CD4-positive, alpha-beta T cell treated with Interleukin-2 at 100 ng/mL for 4 hours (primary cell): Measurements from ENCODE around the gene CAMTA1.

Source experiments
- DNase-seq: peaks from one replicate; pipeline ENCODE4 v3.0.0-alpha.2; 2020; ENCODE audit warnings: low spot score

CAMTA1 gene

GRCh38 chr1:7343882-7344281 is 558.6 kb downstream of the CAMTA1 start:
- DNase-seq: no peak

- DNase-seq: no peak
Observed at GRCh38 chr1:7344299-7344698, 559.0 kb downstream of the CAMTA1 start.

GRCh38 chr1:7345516-7345915 is 560.3 kb downstream of the CAMTA1 start:
- no peak for DNase-seq

- no peak for DNase-seq
Observed at GRCh38 chr1:7346070-7346596, 560.9 kb downstream of the CAMTA1 start.

GRCh38 chr1:7346600-7347570 is 561.6 kb downstream of the CAMTA1 start:
- no peak for DNase-seq

- DNase-seq: no peak
Observed at GRCh38 chr1:7348073-7348472, 562.8 kb downstream of the CAMTA1 start.

GRCh38 chr1:7348580-7348979 is 563.3 kb downstream of the CAMTA1 start:
- no peak for DNase-seq

GRCh38 chr1:7350804-7351203 is 565.5 kb downstream of the CAMTA1 start:
- DNase-seq: no peak

GRCh38 chr1:7351649-7352048 is 566.4 kb downstream of the CAMTA1 start:
- DNase-seq: no peak

- no peak for DNase-seq
Observed at GRCh38 chr1:7352364-7352763, 567.1 kb downstream of the CAMTA1 start.

GRCh38 chr1:7352974-7353373 is 567.7 kb downstream of the CAMTA1 start:
- no peak for DNase-seq

GRCh38 chr1:7355646-7356045 is 570.4 kb downstream of the CAMTA1 start:
- no peak for DNase-seq

GRCh38 chr1:7356079-7356478 is 570.8 kb downstream of the CAMTA1 start:
- DNase-seq: no peak

- DNase-seq: no peak
Observed at GRCh38 chr1:7358425-7358824, 573.2 kb downstream of the CAMTA1 start.

GRCh38 chr1:7360526-7360925 is 575.3 kb downstream of the CAMTA1 start:
- no peak for DNase-seq

GRCh38 chr1:7362947-7363346 is 577.7 kb downstream of the CAMTA1 start:
- no peak for DNase-seq

- DNase-seq: no peak
Observed at GRCh38 chr1:7363450-7363849, 578.2 kb downstream of the CAMTA1 start.

GRCh38 chr1:7365706-7366105 is 580.5 kb downstream of the CAMTA1 start:
- no peak for DNase-seq

- no peak for DNase-seq
Observed at GRCh38 chr1:7366286-7366954, 581.2 kb downstream of the CAMTA1 start.

- no peak for DNase-seq
Observed at GRCh38 chr1:7366955-7367665, 581.9 kb downstream of the CAMTA1 start.

GRCh38 chr1:7369866-7370265 is 584.6 kb downstream of the CAMTA1 start:
- no peak for DNase-seq

GRCh38 chr1:7371926-7372325 is 586.7 kb downstream of the CAMTA1 start:
- no peak for DNase-seq
